Measurements from ENCODE around the gene SIT1. TPM values are rescaled to one million over a fixed set of nuclear protein-coding genes. Genes with fewer than 3 reads are reported as not detected.

Gene SIT1
- total RNA-seq, 2 experiments from 2014 or later, result 121 to 176 TPM

- Histone ChIP-seq H3K79me2 (ENCODE audit: insufficient read depth, low read depth, low read length) (peaks cover 28% of the 10 kb centered on the region; the same call in 1 of the 2 replicates), H3K36me3 (ENCODE audit: insufficient read depth, low read length) (peaks cover 35% of the 10 kb centered on the region), H2AFZ (ENCODE audit: low read length) (no peak overlapping the region), H3K9me2 (ENCODE audit: insufficient read depth, low read length) (no peaks in the 10 kb centered on the region), H3K4me3 (ENCODE audit: low read depth, low read length, poor library complexity, severe bottlenecking) (no peak overlapping the region), H4K20me1 (ENCODE audit: insufficient read depth, low read length) (0 out of 2 replicates have a peak, but pooled peaks cover 5% of the 10 kb centered on the region), H3K9me3 (ENCODE audit: low read length) (no peaks in the 10 kb centered on the region), H3K4me2 (ENCODE audit: low read length) (peak overlapping the region; percentile 99), H3K27ac (ENCODE audit: low read depth, low read length, poor library complexity, severe bottlenecking) (peak overlapping the region; percentile 85), H3K4me1 (ENCODE audit: insufficient read depth, low read length, poor library complexity, severe bottlenecking) (peaks cover 82% of the 10 kb centered on the region)
- CTCF ChIA-PET (ENCODE audit: unreplicated experiment), result interaction anchor here (0.5 to 1.1 kb wide), 2 partner anchors 34 to 43 kb away, joined by 3 read pairs; no protein-coding TSS in a partner anchor
- DNase-seq (ENCODE audit: low spot score), result no peak
- POLR2A ChIA-PET, result interaction anchor here (0.6 to 5.5 kb wide), 8 partner anchors 13 to 110 kb away, joined by 3 to 28 read pairs (median 4); partner anchors contain the start of genes CD72, CREB3 and TLN1
- no TSS peak for BruUV-seq (replicated peaks)
- no peak for TF ChIP-seq EZH2phosphoT487 (IDR thresholded peaks at IDR 0.05; ENCODE audit: borderline replicate concordance, low read depth, low read length)
- TF ChIP-seq CTCF (conservative IDR thresholded peaks at IDR 0.05; ENCODE audit: low read length), result no peak
- intact Hi-C loops (cut with micrococcal nuclease; ENCODE audit: unreplicated experiment), result no loop called here
Observed at GRCh38 chr9:35661756-35662350, 11.1 kb upstream of the SIT1 start.

GRCh38 chr9:35660966-35661415 lies 10.3 kb upstream of the SIT1 start:
- Histone ChIP-seq H3K36me3 (ENCODE audit: insufficient read depth, low read length) (peaks cover 35% of the 10 kb centered on the region), H3K4me1 (ENCODE audit: insufficient read depth, low read length, poor library complexity, severe bottlenecking) (peaks cover 74% of the 10 kb centered on the region), H4K20me1 (ENCODE audit: insufficient read depth, low read length) (0 out of 2 replicates have a peak, but pooled peaks cover 5% of the 10 kb centered on the region), H3K4me3 (ENCODE audit: low read depth, low read length, poor library complexity, severe bottlenecking) (no peak overlapping the region), H3K27ac (ENCODE audit: low read depth, low read length, poor library complexity, severe bottlenecking) (no peak overlapping the region), H3K9me2 (ENCODE audit: insufficient read depth, low read length) (no peaks in the 10 kb centered on the region), H3K4me2 (ENCODE audit: low read length) (peak overlapping the region; percentile 96), H2AFZ (ENCODE audit: low read length) (no peak overlapping the region), H3K9me3 (ENCODE audit: low read length) (no peaks in the 10 kb centered on the region), H3K79me2 (ENCODE audit: insufficient read depth, low read depth, low read length) (peaks cover 28% of the 10 kb centered on the region; the same call in 1 of the 2 replicates)
- no peak for TF ChIP-seq EZH2phosphoT487 (IDR thresholded peaks at IDR 0.05; ENCODE audit: borderline replicate concordance, low read depth, low read length)
- peak; percentile 61 for TF ChIP-seq CTCF (conservative IDR thresholded peaks at IDR 0.05; ENCODE audit: low read length)
- no TSS peak for BruUV-seq (replicated peaks)
- CTCF ChIA-PET (ENCODE audit: unreplicated experiment), result interaction anchor here (1.0 to 1.7 kb wide), 4 partner anchors 11 to 70 kb away, joined by 3 to 5 read pairs (median 3); no protein-coding TSS in a partner anchor
- intact Hi-C loops (cut with micrococcal nuclease; ENCODE audit: unreplicated experiment), result no loop called here
- POLR2A ChIA-PET, result interaction anchor here (0.6 to 5.5 kb wide), 9 partner anchors 13 to 151 kb away, joined by 3 to 28 read pairs (median 4); partner anchors contain the start of genes CD72, CREB3, SPAG8 and TLN1
- no peak for DNase-seq (ENCODE audit: low spot score)

All from OCI-LY7 (cell line).